Measurements from ENCODE around the gene LRRC38. TPM values are rescaled to one million over a fixed set of nuclear protein-coding genes. Genes with fewer than 3 reads are reported as not detected.

The LRRC38 gene
- polyA plus RNA-seq, 2 donors = 0.04 to 0.09 TPM

Other genes starting within 250 kb of the LRRC38 start
- under 1 TPM in 1 of 2 donors, not detected in 1; 0.01 TPM for gene PRAMEF8, start 228.9 kb downstream of the LRRC38 start, polyA plus RNA-seq
- not detected for gene PRAMEF33, start 210.5 kb downstream of the LRRC38 start, polyA plus RNA-seq
- gene PRAMEF15, start 198.4 kb downstream of the LRRC38 start, polyA plus RNA-seq = not detected
- not detected for gene PRAMEF14, start 166.9 kb downstream of the LRRC38 start, polyA plus RNA-seq
- under 1 TPM in 1 of 2 donors, not detected in 1; 0.02 TPM for gene PRAMEF19, start 142.1 kb downstream of the LRRC38 start, polyA plus RNA-seq
- gene PRAMEF17, start 124.4 kb downstream of the LRRC38 start, polyA plus RNA-seq = not detected
- gene PRAMEF20, start 103.6 kb downstream of the LRRC38 start, polyA plus RNA-seq = not detected
- gene PDPN, start 69.8 kb upstream of the LRRC38 start, polyA plus RNA-seq = 10 to 100 TPM in 1 of 2 donors, 1 to 10 TPM in 1; 2.4 to 11.9 TPM
- gene PRDM2, start 186.2 kb upstream of the LRRC38 start, polyA plus RNA-seq = 10 to 100 TPM; 12.1 to 16.0 TPM